Measurements from ENCODE around the gene PMFBP1. TPM values are rescaled to one million over a fixed set of nuclear protein-coding genes. Genes with fewer than 3 reads are reported as not detected.

PMFBP1 gene
- total RNA-seq, 1 donor: under 0.01 TPM

DNA sequence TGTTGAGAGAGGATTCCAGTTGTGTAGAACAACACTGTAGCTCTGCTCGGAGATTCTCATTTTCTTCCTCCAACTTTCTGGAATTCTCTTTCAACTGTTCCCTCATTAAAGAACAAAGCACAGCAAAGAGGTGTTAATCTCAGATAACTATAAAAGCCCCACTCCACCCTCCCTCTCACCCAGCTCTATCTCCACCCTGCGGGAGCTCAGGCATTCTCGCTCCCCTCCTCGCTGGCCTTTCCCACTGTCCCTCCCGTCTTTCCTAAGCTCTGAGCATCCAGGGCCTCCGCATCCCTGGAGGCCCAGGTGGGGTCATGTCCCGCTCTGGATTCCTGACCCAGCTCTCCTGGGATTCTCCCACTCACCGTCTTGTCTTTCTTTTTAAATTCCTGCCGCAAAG lies 43.3 kb downstream of the PMFBP1 start:
- DNase-seq (ENCODE audit: low read depth): no peak
- no peak overlapping the region for H3K4me3 ChIP-seq (ENCODE audit: low read depth, low read length)
- TF ChIP-seq, protein P1, sequence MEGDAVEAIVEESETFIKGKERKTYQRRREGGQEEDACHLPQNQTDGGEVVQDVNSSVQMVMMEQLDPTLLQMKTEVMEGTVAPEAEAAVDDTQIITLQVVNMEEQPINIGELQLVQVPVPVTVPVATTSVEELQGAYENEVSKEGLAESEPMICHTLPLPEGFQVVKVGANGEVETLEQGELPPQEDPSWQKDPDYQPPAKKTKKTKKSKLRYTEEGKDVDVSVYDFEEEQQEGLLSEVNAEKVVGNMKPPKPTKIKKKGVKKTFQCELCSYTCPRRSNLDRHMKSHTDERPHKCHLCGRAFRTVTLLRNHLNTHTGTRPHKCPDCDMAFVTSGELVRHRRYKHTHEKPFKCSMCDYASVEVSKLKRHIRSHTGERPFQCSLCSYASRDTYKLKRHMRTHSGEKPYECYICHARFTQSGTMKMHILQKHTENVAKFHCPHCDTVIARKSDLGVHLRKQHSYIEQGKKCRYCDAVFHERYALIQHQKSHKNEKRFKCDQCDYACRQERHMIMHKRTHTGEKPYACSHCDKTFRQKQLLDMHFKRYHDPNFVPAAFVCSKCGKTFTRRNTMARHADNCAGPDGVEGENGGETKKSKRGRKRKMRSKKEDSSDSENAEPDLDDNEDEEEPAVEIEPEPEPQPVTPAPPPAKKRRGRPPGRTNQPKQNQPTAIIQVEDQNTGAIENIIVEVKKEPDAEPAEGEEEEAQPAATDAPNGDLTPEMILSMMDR (IDR thresholded peaks at IDR 0.05; ENCODE audit: insufficient read depth, low read depth, low read length): no peak

DNA sequence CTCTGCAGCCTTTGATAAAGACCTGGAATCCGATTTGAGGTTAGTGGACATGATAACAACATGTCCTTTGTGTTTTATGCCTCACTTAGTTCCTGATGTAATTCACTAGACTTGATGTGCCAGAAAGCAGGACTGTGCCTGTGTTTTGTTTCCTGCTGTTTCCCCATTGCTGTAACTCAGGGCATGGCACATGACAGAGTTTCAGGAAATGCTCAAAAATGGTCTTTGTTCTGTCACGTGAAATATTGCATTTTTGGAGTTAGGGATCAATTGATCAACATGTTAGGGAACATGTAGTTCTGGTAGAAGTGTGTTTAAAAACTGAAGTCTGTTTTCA lies 45.6 kb downstream of the PMFBP1 start:
- TF ChIP-seq, protein P1 (IDR thresholded peaks at IDR 0.05; ENCODE audit: insufficient read depth, low read depth, low read length): no peak
- DNase-seq (ENCODE audit: low read depth): no peak
- H3K4me3 ChIP-seq (ENCODE audit: low read depth, low read length): no peak overlapping the region

DNA sequence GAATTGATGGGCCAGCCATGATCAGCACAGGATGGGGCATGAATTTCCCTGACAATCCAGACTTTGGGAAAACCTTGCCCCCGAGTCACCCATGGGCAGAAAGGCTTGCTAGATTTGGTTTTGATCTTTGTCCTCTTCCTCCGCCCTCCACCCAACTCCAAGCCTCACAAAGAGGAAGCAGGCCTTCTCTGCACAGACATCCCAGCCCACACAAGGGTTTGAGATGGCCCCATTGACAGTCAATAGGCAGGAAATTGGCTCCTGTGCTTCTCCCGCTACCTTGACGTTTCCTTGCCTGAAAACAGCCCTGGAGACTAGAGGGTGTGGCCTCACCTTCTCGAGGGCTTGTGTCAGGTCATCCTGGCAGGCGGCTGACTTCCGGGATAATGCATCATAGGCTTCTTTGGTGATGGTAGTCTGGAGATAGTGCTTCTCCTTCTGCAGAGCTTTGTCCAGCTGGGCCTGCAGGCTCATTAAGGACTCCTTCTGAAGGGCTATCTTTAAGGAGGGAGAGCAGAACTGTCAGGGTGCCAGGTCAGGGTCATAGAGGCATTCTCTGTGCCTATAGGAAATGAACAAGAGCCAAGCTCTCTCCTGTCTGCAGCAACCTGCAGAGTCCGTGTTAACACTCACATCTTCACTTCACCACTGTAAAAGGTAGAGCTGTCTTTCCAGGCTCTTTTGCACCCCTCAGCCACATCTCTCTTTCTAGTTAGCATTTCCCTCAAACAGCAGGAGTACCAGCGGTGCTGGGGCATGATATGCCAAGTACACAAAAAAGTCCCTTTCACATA lies 46.1 kb downstream of the PMFBP1 start:
- TF ChIP-seq, protein P1 (IDR thresholded peaks at IDR 0.05; ENCODE audit: insufficient read depth, low read depth, low read length): no peak
- H3K4me3 ChIP-seq (ENCODE audit: low read depth, low read length): no peak overlapping the region
- no peak for DNase-seq (ENCODE audit: low read depth)

DNA sequence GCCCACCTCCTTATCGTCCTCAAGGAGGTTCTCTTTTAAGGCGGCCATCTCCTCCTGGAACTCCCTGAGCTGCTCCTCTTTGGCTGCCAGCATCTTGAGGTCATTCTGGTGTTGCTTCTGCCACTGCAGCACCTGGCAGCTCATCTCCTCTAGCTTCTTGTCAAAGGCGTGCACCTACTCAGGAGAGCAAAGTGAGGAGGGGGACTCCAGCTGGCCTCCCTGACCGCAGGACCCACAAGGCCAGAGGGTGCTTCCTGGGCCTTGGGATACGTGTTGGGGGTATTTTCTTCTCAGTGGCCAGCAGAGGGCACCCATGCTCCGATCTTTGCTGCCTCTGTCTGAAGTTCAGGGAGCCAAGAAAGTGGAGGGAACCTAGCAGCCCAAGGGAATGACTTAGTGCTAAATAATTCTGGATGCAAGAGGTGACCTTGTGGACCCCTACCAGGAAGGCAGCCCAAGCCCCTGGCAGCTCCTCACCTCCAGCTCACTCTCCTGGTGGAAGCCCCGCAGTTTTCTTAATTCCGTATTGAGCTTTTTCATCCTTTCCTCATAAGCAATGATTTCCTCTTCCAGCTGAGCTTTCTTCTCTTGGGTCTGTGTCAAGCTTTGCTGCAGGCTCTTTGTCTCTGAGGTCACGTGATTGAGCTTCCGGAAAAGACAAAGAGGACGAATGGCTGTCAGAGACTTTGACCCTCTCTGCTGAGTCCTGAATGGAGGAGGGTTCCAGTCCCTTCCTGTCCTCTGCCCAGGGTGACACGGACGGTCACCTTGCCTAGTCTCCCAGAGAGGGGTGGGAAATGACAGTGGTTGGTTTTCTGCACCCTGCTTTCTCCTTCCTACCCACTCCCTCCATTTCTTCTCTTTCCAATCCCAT lies 47.0 kb downstream of the PMFBP1 start:
- TF ChIP-seq, protein P1 (IDR thresholded peaks at IDR 0.05; ENCODE audit: insufficient read depth, low read depth, low read length): peak; percentile 76
- H3K4me3 ChIP-seq (ENCODE audit: low read depth, low read length): no peak overlapping the region
- DNase-seq (ENCODE audit: low read depth): peak; percentile 77

DNA sequence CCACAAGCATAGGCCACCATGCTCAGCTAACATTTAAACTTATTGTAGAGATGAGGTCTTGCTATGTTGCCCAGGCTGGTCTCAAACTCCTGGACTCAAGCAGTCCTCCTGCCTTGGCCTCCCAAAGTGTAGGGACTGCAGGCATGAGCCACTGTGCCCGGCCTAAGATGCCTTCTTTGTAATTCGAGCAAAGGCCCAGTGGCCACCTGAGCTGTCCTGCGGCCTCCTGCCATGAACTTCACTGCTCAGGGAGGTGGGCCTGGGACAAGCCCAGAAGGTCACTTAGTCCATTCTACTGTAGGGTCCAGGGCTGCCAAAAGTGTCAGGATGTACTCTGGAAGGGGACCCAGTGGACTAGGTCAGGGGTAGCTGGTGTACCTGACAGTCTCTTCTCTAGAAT lies 47.8 kb downstream of the PMFBP1 start:
- DNase-seq (ENCODE audit: low read depth): no peak
- TF ChIP-seq, protein P1 (IDR thresholded peaks at IDR 0.05; ENCODE audit: insufficient read depth, low read depth, low read length): no peak
- H3K4me3 ChIP-seq (ENCODE audit: low read depth, low read length): no peak overlapping the region

DNA sequence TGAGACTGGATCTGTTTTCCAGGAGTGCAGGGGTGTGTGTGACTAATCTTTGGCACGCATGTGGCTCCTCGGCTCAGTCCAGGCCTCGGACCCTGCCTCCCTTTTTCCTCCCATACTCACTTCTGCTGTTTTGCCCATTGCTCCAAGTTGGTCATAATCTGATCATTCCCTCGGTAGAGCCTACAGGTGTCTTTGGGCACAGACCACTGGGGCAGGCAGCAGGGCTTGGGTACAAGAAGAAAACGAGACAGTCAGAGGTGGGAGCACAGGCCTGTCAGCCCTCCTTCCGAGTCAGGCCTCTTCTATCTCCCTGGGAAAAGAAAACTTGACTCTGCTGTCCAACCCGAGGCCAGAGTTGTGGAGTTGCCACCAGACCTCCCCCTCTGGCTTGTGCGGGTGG lies 48.5 kb downstream of the PMFBP1 start:
- TF ChIP-seq, protein P1 (IDR thresholded peaks at IDR 0.05; ENCODE audit: insufficient read depth, low read depth, low read length): no peak
- no peak overlapping the region for H3K4me3 ChIP-seq (ENCODE audit: low read depth, low read length)
- DNase-seq (ENCODE audit: low read depth): no peak
